Measurements from ENCODE around the gene DNASE2.

Gene DNASE2

GRCh38 chr19:12838182-12838885, 42.9 kb downstream of the DNASE2 start, which contains the start of gene MAST1:
Gene MAST1 (plus strand): TSS chr19:12838515. CDS start chr19:12838573, 58 bp downstream.
- TF ChIP-seq, protein P1, sequence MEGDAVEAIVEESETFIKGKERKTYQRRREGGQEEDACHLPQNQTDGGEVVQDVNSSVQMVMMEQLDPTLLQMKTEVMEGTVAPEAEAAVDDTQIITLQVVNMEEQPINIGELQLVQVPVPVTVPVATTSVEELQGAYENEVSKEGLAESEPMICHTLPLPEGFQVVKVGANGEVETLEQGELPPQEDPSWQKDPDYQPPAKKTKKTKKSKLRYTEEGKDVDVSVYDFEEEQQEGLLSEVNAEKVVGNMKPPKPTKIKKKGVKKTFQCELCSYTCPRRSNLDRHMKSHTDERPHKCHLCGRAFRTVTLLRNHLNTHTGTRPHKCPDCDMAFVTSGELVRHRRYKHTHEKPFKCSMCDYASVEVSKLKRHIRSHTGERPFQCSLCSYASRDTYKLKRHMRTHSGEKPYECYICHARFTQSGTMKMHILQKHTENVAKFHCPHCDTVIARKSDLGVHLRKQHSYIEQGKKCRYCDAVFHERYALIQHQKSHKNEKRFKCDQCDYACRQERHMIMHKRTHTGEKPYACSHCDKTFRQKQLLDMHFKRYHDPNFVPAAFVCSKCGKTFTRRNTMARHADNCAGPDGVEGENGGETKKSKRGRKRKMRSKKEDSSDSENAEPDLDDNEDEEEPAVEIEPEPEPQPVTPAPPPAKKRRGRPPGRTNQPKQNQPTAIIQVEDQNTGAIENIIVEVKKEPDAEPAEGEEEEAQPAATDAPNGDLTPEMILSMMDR (IDR thresholded peaks at IDR 0.05; ENCODE audit: poor library complexity, severe bottlenecking), result peak; percentile 74
- H3K4me3 ChIP-seq (ENCODE audit: severe bottlenecking), result peak within 1 kb of the TSS; percentile 26
- ATAC-seq (ENCODE audit: low read depth) (peak; percentile 28; the same call in 1 of the 3 replicates), DNase-seq (ENCODE audit: low spot score) (no peak)
- no peaks in the 10 kb centered on the region for H3K9me3 ChIP-seq (ENCODE audit: severe bottlenecking)
- H3K27me3 ChIP-seq (ENCODE audit: insufficient read depth, poor library complexity, severe bottlenecking), result peaks cover 65% of the 10 kb centered on the region
- peaks cover under 1% of the 10 kb centered on the region for H3K4me1 ChIP-seq (ENCODE audit: insufficient read depth, poor library complexity, severe bottlenecking)
- no peaks in the 10 kb centered on the region for H3K36me3 ChIP-seq (ENCODE audit: low read depth)
- no peak within 1 kb of the TSS for H3K27ac ChIP-seq (ENCODE audit: poor library complexity, severe bottlenecking)

- Histone ChIP-seq H3K4me3 (ENCODE audit: severe bottlenecking) (no peak overlapping the region), H3K9me3 (ENCODE audit: severe bottlenecking) (no peaks in the 10 kb centered on the region), H3K27me3 (ENCODE audit: insufficient read depth, poor library complexity, severe bottlenecking) (peaks cover 73% of the 10 kb centered on the region), H3K4me1 (ENCODE audit: insufficient read depth, poor library complexity, severe bottlenecking) (peaks cover 10% of the 10 kb centered on the region), H3K27ac (ENCODE audit: poor library complexity, severe bottlenecking) (no peak overlapping the region), H3K36me3 (ENCODE audit: low read depth) (no peaks in the 10 kb centered on the region)
- TF ChIP-seq, protein P1 (IDR thresholded peaks at IDR 0.05; ENCODE audit: poor library complexity, severe bottlenecking), result no peak
- no peak for ATAC-seq (ENCODE audit: low read depth)
- no peak for DNase-seq (ENCODE audit: low spot score)
These were observed 44.0 kb downstream of the DNASE2 start for GRCh38 chr19:12837225-12837624.

DNA sequence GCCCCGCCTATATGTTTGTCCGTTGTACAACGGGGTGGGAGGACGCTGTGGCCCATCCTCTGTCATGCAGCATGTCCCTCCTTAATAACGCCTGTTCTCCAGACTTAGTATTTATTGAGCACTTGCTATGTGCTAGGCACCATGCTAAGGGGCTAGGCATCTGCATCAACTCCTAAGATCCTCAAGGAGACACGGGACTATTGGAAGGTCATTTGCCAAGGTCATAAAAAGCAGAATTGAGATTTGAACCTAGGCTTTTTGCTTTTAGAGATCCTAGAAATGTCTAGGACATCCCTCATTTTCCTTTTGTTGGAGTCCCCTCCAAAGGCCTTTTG, 44.8 kb downstream of the DNASE2 start:
- no peak for ATAC-seq (ENCODE audit: low read depth)
- Histone ChIP-seq H3K36me3 (ENCODE audit: low read depth) (no peaks in the 10 kb centered on the region), H3K27me3 (ENCODE audit: insufficient read depth, poor library complexity, severe bottlenecking) (peaks cover 73% of the 10 kb centered on the region), H3K4me1 (ENCODE audit: insufficient read depth, poor library complexity, severe bottlenecking) (peaks cover 10% of the 10 kb centered on the region), H3K4me3 (ENCODE audit: severe bottlenecking) (no peak overlapping the region), H3K27ac (ENCODE audit: poor library complexity, severe bottlenecking) (no peak overlapping the region), H3K9me3 (ENCODE audit: severe bottlenecking) (no peaks in the 10 kb centered on the region)
- TF ChIP-seq, protein P1 (IDR thresholded peaks at IDR 0.05; ENCODE audit: poor library complexity, severe bottlenecking), result no peak
- DNase-seq (ENCODE audit: low spot score), result no peak

DNA sequence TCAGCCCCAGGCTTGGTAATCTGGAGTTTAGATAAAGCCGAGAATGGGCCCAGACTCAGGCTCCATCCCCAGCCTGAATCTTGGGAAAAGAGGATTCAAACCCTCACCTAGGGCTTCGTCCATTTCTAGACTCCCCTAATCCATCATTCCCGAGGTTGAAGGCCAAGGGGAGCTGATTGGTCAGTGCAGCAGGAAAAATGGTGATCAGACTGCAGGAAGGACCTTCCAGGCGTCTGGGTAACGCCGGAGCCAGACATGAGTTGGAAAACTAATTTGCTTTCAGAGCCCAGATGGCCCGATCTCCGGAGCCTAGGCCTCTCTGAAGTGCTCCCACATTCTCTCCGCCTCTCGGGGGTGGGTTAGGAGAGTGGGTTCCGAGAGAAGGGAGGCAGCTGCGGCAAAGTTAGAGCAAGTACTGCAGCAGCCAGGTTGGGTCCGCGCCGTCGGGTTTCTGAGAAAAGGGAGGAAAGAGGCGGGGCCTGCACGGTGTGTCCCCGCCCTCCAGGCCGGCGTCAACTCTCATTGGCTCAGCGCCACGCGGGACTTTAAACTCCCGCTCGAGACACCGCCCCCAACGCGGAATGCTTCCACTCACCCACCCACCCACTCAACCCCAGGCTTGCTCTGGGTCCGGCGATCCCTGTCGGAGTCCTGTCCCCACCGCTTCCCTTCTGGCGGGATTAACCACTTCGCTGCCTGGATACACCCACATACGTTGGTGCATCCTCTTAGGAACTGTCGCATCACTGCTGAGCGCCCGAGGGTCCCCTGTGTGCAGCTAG, 46.1 kb downstream of the DNASE2 start:
- Histone ChIP-seq H3K27ac (ENCODE audit: poor library complexity, severe bottlenecking) (no peak overlapping the region), H3K9me3 (ENCODE audit: severe bottlenecking) (no peaks in the 10 kb centered on the region), H3K27me3 (ENCODE audit: insufficient read depth, poor library complexity, severe bottlenecking) (peaks cover 71% of the 10 kb centered on the region), H3K36me3 (ENCODE audit: low read depth) (no peaks in the 10 kb centered on the region), H3K4me1 (ENCODE audit: insufficient read depth, poor library complexity, severe bottlenecking) (peaks cover 10% of the 10 kb centered on the region), H3K4me3 (ENCODE audit: severe bottlenecking) (no peak overlapping the region)
- DNase-seq (ENCODE audit: low spot score) (no peak), ATAC-seq (ENCODE audit: low read depth) (no peak)
- TF ChIP-seq, protein P1 (IDR thresholded peaks at IDR 0.05; ENCODE audit: poor library complexity, severe bottlenecking), result no peak

Data from RWPE2 (cell line).